ENCODE results near the gene PIMREG. TPM values are rescaled to one million over a fixed set of nuclear protein-coding genes. Genes with fewer than 3 reads are reported as not detected.

PIMREG gene
- total RNA-seq, 2 experiments from 2014 or later, result 3.7 to 4.6 TPM

GRCh38 chr17:6413065-6413464, 31.2 kb upstream of the PIMREG start:
- H3K4me3 Mint-ChIP-seq, result no peak overlapping the region
- ChIA-PET POLR2A (no interaction called here), CTCF (interaction anchor here (0.7 to 1.8 kb wide), 11 partner anchors 10 to 825 kb away, joined by 3 to 7 read pairs (median 3); no protein-coding TSS in a partner anchor)
- no peaks in the 10 kb centered on the region for H3K36me3 Mint-ChIP-seq (ENCODE audit: low read depth)
- peaks cover 4% of the 10 kb centered on the region for H3K27me3 Mint-ChIP-seq
- ATAC-seq, result peak; percentile 69
- DNase-seq, result no peak
- no peaks in the 10 kb centered on the region for H3K9me3 Mint-ChIP-seq
- intact Hi-C loops (cut with micrococcal nuclease), result no loop called here
- H3K27ac Mint-ChIP-seq, result no peak overlapping the region
- H3K4me1 Mint-ChIP-seq (ENCODE audit: low read depth), result no peaks in the 10 kb centered on the region
- peak; percentile 33 for TF ChIP-seq CTCF (IDR thresholded peaks at IDR 0.05)

GRCh38 chr17:6415616-6416015, 28.6 kb upstream of the PIMREG start:
- no peak for DNase-seq
- ChIA-PET POLR2A (no interaction called here), CTCF (no interaction called here)
- H3K4me3 Mint-ChIP-seq, result no peak overlapping the region
- peaks cover 4% of the 10 kb centered on the region for H3K27me3 Mint-ChIP-seq
- no peak for TF ChIP-seq CTCF (IDR thresholded peaks at IDR 0.05)
- H3K4me1 Mint-ChIP-seq (ENCODE audit: low read depth), result no peaks in the 10 kb centered on the region
- H3K36me3 Mint-ChIP-seq (ENCODE audit: low read depth), result no peaks in the 10 kb centered on the region
- intact Hi-C loops (cut with micrococcal nuclease), result no loop called here
- no peak for ATAC-seq
- H3K27ac Mint-ChIP-seq, result no peak overlapping the region
- no peaks in the 10 kb centered on the region for H3K9me3 Mint-ChIP-seq

- ChIA-PET CTCF (no interaction called here), POLR2A (no interaction called here)
- ATAC-seq, result peak; percentile 20
- Mint-ChIP-seq H3K27me3 (peaks cover 10% of the 10 kb centered on the region), H3K36me3 (ENCODE audit: low read depth) (no peaks in the 10 kb centered on the region), H3K27ac (no peak overlapping the region), H3K9me3 (no peaks in the 10 kb centered on the region), H3K4me3 (no peak overlapping the region), H3K4me1 (ENCODE audit: low read depth) (no peaks in the 10 kb centered on the region)
- intact Hi-C loops (cut with micrococcal nuclease), result loop anchor here (5.0 kb wide), 1 partner anchor 828 kb away; no protein-coding TSS in a partner anchor
- peak; percentile 44 for TF ChIP-seq CTCF (IDR thresholded peaks at IDR 0.05)
- DNase-seq, result peak; percentile 34
Measured at GRCh38 chr17:6420173-6420641, 24.0 kb upstream of the PIMREG start.

GRCh38 chr17:6421700-6422604, 22.3 kb upstream of the PIMREG start:
- Mint-ChIP-seq H3K9me3 (no peaks in the 10 kb centered on the region), H3K36me3 (ENCODE audit: low read depth) (no peaks in the 10 kb centered on the region), H3K4me3 (no peak overlapping the region), H3K27me3 (peaks cover 8% of the 10 kb centered on the region), H3K4me1 (ENCODE audit: low read depth) (no peaks in the 10 kb centered on the region), H3K27ac (no peak overlapping the region)
- ATAC-seq, result peak; percentile 73
- TF ChIP-seq CTCF (IDR thresholded peaks at IDR 0.05), result peak; percentile 85
- CTCF ChIA-PET, result interaction anchor here (0.6 to 4.1 kb wide), 6 partner anchors 9 to 905 kb away, joined by 3 to 21 read pairs (median 4); partner anchors contain the start of gene AIPL1
- intact Hi-C loops (cut with micrococcal nuclease), result loop anchor here (5.0 kb wide), 1 partner anchor 830 kb away; no protein-coding TSS in a partner anchor
- POLR2A ChIA-PET, result no interaction called here
- DNase-seq, result peak; percentile 81
